ENCODE results near the gene COG5. TPM values are rescaled to one million over a fixed set of nuclear protein-coding genes. Genes with fewer than 3 reads are reported as not detected.

The COG5 gene
- total and polyA plus RNA-seq, 9 of the 15 experiments (the other 6 are each of a cell fraction or from before 2014, with no cell fraction given) = 15.3 to 75.1 (median 56.4) TPM

DNA sequence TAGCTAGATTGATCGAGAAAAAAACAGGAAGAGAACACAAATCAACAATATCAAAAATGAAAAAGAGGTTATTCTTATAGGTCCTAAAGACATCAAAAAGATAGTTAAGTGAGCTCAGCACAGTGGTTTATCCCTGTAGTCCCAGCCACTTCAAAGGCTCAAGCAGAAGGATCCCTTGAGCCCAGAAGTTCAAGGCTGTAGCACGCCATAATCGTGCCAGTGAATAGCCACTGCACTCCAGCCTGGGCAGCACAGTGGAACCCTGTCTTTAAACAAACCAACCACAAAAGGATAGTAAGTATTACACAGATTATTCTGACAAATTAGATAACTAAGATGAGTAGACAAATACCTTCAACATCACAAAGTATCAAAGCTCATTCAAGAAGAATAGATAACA, 311.8 kb downstream of the COG5 start:
- TF ChIP-seq ZFP30 (CRISPR knock-in tag; IDR thresholded peaks at IDR 0.05; ENCODE audit: borderline replicate concordance) = no peak
- Histone ChIP-seq H3K9ac (ENCODE audit: insufficient read depth in 1 of 2, low read depth in 2 of 2, low read length in 2 of 2) (no peak overlapping the region), H3K9me1 (ENCODE audit: control insufficient read depth, insufficient read depth, low read length) (no peaks in the 10 kb centered on the region), H3K4me3 (no peak overlapping the region), H2AFZ (ENCODE audit: low read depth, low read length) (no peak overlapping the region), H3K27me3 (ENCODE audit: control insufficient read depth in 2 of 2, insufficient read depth in 2 of 2, low read length in 2 of 2) (no peaks in the 10 kb centered on the region), H3K27ac (ENCODE audit: extremely low read depth, low read depth, low read length) (no peak overlapping the region), H3K4me1 (replicated peaks in 1 of 2; ENCODE audit: control insufficient read depth in 2 of 2, insufficient read depth in 2 of 2, low read length in 2 of 2) (no peaks in the 10 kb centered on the region), H3K36me3 (ENCODE audit: control insufficient read depth, insufficient read depth, low read length) (peaks cover 6% of the 10 kb centered on the region; the same call in 1 of the 3 replicates), H3K79me2 (ENCODE audit: control insufficient read depth, insufficient read depth, low read length) (no peaks in the 10 kb centered on the region), H3K9me3 (replicated peaks; ENCODE audit: control insufficient read depth, insufficient read depth, low read depth, low read length) (no peaks in the 10 kb centered on the region), H4K20me1 (replicated peaks; ENCODE audit: control insufficient read depth, insufficient read depth, low read length) (no peaks in the 10 kb centered on the region), H3K4me2 (ENCODE audit: insufficient read depth, low read length) (no peak overlapping the region)
- intact Hi-C loops (cut with micrococcal nuclease) = no loop called here
- ATAC-seq = no peak
- DNase-seq (ENCODE audit: extremely low read depth in 1 of 4, low spot score in 3 of 4) = no peak
- peak; percentile 54 for FAIRE-seq
- ChIA-PET CTCF (ENCODE audit: low intra/inter-chr PET ratio) (no interaction called here), POLR2A (no interaction called here)
- no TSS peak for BruUV-seq (replicated peaks)
- in situ Hi-C loops (cut with MboI) = no loop called here
- WGBS (ENCODE audit: insufficient coverage, low coverage, missing lambda C conversion rate) = 91% methylated on average over 3 of the region's 3 CpGs

DNA sequence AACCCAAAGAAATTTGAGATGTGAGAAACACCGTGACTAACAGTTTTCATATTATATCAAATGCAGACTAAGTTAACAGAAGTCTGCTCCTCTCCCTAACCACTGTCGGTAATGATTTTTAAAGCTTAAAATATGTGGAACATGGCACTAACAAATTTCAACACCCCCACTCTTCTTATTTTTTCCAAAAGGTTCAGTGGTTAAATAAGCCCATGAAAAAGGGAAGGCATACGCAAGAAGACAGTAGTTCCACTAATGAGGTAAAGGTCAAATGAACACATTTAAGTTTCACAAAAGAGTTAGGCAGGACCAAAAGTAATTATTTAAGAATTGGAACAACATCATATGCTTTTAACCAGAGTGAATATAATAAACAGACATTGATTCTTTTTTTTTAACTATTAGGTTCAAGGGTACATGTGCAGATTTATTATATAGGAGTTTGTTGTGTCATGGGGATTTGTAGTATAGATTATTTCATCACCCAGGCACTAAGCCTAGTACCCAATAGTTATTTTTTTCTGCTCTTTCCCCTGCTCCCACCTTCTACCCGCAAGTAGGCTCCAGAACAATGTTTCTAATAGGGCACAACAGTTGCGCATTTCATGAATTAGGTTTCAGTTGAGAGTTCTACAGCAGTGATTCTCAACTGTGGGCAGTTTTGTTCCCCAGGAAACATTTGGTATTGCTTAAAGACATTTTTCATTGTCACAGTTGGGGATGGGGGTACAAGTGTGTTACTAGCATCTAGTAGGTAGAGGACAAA, 315.0 kb downstream of the COG5 start:
- ChIA-PET CTCF (ENCODE audit: low intra/inter-chr PET ratio) (no interaction called here), POLR2A (interaction anchor here (0.5 to 0.6 kb wide), 2 partner anchors 52 to 228 kb away, joined by 3 read pairs; no protein-coding TSS in a partner anchor)
- Histone ChIP-seq H3K4me3 (no peak overlapping the region), H3K9me3 (replicated peaks; ENCODE audit: control insufficient read depth, insufficient read depth, low read depth, low read length) (no peaks in the 10 kb centered on the region), H3K4me2 (ENCODE audit: insufficient read depth, low read length) (no peak overlapping the region), H3K79me2 (ENCODE audit: control insufficient read depth, insufficient read depth, low read length) (no peaks in the 10 kb centered on the region), H3K27ac (ENCODE audit: extremely low read depth, low read depth, low read length) (no peak overlapping the region), H3K36me3 (ENCODE audit: control insufficient read depth, insufficient read depth, low read length) (peaks cover 6% of the 10 kb centered on the region; the same call in 1 of the 3 replicates), H3K9me1 (ENCODE audit: control insufficient read depth, insufficient read depth, low read length) (no peaks in the 10 kb centered on the region), H4K20me1 (replicated peaks; ENCODE audit: control insufficient read depth, insufficient read depth, low read length) (no peaks in the 10 kb centered on the region), H3K4me1 (replicated peaks in 1 of 2; ENCODE audit: control insufficient read depth in 2 of 2, insufficient read depth in 2 of 2, low read length in 2 of 2) (no peaks in the 10 kb centered on the region), H3K27me3 (ENCODE audit: control insufficient read depth in 2 of 2, insufficient read depth in 2 of 2, low read length in 2 of 2) (no peaks in the 10 kb centered on the region), H2AFZ (ENCODE audit: low read depth, low read length) (no peak overlapping the region), H3K9ac (ENCODE audit: insufficient read depth in 1 of 2, low read depth in 2 of 2, low read length in 2 of 2) (no peak overlapping the region)
- intact Hi-C loops (cut with micrococcal nuclease) (no loop called here), in situ Hi-C loops (cut with MboI) (no loop called here)
- no peak for FAIRE-seq
- DNase-seq (ENCODE audit: extremely low read depth in 1 of 4, low spot score in 3 of 4) = no peak
- 80% methylated on average over 5 of the region's 5 CpGs for WGBS (ENCODE audit: insufficient coverage, low coverage, missing lambda C conversion rate)
- no TSS peak for BruUV-seq (replicated peaks)
- no peak for ATAC-seq
- TF ChIP-seq ZNF79 (CRISPR knock-in tag; IDR thresholded peaks at IDR 0.05; ENCODE audit: low read depth) = no peak
- TF ChIP-seq CHD1 (IDR thresholded peaks at IDR 0.05; ENCODE audit: low read length) = no peak
- no peak for TF ChIP-seq KLF13 (tag; IDR thresholded peaks at IDR 0.05; ENCODE audit: borderline replicate concordance, low read depth)
- no peak for TF ChIP-seq SUPT5H (IDR thresholded peaks at IDR 0.05)
- TF ChIP-seq, protein P1, sequence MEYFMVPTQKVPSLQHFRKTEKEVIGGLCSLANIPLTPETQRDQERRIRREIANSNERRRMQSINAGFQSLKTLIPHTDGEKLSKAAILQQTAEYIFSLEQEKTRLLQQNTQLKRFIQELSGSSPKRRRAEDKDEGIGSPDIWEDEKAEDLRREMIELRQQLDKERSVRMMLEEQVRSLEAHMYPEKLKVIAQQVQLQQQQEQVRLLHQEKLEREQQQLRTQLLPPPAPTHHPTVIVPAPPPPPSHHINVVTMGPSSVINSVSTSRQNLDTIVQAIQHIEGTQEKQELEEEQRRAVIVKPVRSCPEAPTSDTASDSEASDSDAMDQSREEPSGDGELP (CRISPR knock-in tag; IDR thresholded peaks at IDR 0.05; ENCODE audit: borderline replicate concordance) = no peak
- no peak for TF ChIP-seq ZNF174 (CRISPR knock-in tag; IDR thresholded peaks at IDR 0.05)
- TF ChIP-seq RBBP5 (IDR thresholded peaks at IDR 0.05; ENCODE audit: borderline replicate concordance, insufficient read depth, low read length, poor library complexity, severe bottlenecking) = no peak
- no peak for TF ChIP-seq IRF2 (CRISPR knock-in tag; IDR thresholded peaks at IDR 0.05)
- TF ChIP-seq HES1 (IDR thresholded peaks at IDR 0.05; ENCODE audit: low read depth) = no peak
- TF ChIP-seq TFE3 (CRISPR knock-in tag; IDR thresholded peaks at IDR 0.05) = no peak
- no peak for TF ChIP-seq ZNF584 (CRISPR knock-in tag; IDR thresholded peaks at IDR 0.05; ENCODE audit: low read depth)
